ENCODE results near the gene KDM4D. TPM values are rescaled to one million over a fixed set of nuclear protein-coding genes. Genes with fewer than 3 reads are reported as not detected.
"Not testable (repeated sequence)": the region's sequence is repeated elsewhere in the genome, so short reads cannot be mapped to it uniquely, and the experiment has no call there.

KDM4D gene
- 1 to 10 TPM; 1.9 to 2.7 (median 2.2) TPM for polyA plus RNA-seq (ENCODE audit: insufficient read length in 4 of 4)

DNA sequence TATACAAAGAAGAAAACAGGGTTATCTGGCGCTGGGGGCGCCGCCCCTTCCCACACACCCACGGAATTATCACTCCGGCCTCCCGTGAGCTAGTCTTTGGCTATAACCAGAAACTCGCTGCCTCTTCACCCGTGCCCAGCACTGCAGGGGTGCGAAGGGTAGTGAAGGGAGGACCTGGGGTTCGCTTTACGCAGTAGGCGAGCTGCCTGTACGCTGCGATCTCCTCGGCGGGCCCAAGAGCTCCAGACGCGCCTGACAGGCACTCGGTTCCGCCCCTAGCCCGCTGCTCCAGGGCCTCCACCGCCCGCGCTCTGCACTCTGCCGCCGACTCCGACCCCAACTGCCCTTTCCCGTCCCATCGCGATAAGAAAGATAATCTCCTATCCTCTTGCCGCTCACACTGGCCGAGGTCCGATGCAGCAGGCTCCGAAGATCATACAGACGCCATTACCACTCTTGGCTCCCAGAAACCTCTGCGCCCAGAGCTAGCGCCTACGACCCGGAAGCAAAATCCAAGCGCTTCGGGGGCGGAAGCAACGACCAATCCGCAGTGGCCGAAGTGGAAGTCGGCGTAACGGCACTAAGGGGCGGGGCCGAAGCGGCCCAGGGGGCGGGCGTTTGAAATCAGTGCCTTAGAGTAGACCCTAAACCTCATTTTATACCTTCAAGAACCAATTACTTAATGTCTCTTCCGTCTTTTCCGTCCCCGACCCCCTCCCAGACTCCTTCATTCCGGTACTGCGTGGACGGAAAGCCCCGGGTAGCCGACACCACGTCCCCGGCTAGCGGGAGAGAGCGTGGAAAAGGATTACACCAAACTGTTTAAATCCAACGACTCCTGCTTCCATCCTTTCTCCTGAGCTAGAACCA lies at the start of gene KDM4D, which contains the start of gene CWC15:
TSS of gene KDM4D (plus strand) at position 611 of the 870 bp plus-strand sequence. CDS start 23,664 bp downstream, outside the sequence.
TSS of gene CWC15 (minus strand) at position 458 of the 870 bp plus-strand sequence. CDS start 1,371 bp downstream, outside the sequence.
- peak; percentile 88 to 96 (median 92) for DNase-seq (ENCODE audit: low read depth in 4 of 4, low spot score in 2 of 4)

DNA sequence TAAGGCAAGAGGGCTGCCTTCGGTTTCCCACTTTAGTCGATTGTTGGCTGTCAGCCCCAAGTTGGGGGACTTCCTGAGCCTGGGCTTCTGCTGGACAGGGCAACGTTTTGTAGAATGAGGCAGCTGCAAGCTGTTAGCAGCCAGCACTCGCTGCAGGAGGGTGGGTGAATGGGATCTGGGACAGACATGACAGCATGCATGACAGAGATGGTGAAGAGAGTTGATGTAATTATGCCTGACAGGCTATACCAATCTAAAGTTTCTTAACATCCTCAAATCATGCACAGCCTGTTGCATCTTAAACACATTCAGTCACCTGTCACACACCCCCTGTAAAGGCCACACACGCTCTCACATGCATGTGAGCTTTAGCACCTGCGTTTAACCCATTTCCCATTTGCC lies 49.3 kb upstream of the KDM4D start:
- DNase-seq (ENCODE audit: low read depth in 4 of 4, low spot score in 2 of 4) = no peak

DNA sequence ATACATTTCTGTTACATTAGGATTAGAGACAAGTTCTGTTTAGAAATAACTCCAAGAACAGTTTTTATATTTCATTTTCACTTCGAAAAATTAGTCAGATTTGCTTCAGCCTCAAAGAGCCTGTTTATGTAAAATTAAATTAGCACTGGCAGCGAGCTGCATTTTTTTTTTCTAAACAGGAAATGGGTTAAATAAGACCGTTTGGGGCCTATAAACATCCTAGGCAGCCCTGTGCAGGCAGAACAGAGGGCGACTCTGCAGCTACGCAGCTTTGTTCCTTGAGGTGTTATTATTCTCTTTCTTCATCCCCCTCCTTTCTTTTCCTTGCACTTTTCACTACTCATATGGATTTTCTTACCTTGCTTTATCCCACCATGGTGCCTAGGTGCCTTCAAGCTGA lies 48.9 kb upstream of the KDM4D start:
- no peak for DNase-seq (ENCODE audit: low read depth in 4 of 4, low spot score in 2 of 4)

DNA sequence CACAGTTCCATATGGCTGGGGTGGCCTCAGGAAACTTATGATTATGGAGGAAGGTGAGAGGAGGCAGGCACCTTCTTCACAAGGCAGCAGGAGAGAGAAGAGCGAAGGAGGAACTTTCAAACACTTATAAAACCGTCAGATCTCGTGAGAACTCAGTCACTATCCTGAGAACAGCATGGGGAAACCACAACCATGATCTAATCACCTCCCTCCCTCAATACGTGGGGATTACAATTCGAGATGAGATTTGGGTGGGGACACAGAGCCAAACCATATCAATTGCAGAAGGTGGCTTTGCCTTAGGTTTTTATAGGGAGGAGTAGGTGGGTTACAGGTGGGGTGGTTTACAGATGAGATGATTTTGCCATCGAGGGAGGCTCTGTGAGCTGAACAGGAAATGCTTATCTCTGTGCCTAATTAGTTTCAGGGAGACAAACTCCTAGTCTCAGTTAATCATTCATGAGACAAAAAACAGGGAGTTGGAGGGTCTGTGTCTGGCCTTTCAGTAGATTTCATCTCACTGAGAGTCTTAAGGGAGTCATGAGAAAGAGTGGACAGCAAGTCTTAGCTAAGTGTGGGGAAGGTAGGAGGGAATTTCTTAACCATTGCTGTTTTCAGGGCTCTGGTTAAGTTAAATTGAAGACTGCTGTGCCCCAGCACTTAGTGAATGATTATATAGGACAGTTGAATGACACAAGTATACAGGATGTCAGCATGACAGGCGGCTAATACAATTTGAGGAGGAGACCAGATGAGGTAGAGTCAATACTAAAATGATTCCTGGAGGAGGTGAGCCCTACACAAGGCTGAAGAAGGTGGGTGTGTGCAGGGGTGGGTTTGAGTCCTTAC lies 47.9 kb upstream of the KDM4D start:
- no peak for DNase-seq (ENCODE audit: low read depth in 4 of 4, low spot score in 2 of 4)

DNA sequence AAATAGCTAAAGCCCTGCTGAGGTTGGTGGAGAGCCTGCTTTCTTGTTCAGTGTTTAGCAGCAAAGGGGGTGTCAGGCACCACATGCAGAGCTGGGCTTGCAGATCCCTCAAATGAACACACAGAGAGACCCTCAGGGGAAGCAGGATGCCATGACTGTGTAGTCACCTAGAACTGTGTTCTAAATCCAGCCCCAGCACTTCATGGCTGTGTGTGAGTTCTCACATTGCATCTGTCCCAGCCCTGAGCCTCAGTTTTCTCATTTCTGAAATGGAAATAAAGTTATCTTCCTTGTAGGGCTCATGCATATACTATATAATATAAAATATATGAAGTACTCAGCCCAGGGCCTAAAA lies 47.3 kb upstream of the KDM4D start:
- DNase-seq (ENCODE audit: low read depth in 4 of 4, low spot score in 2 of 4) = no peak

DNA sequence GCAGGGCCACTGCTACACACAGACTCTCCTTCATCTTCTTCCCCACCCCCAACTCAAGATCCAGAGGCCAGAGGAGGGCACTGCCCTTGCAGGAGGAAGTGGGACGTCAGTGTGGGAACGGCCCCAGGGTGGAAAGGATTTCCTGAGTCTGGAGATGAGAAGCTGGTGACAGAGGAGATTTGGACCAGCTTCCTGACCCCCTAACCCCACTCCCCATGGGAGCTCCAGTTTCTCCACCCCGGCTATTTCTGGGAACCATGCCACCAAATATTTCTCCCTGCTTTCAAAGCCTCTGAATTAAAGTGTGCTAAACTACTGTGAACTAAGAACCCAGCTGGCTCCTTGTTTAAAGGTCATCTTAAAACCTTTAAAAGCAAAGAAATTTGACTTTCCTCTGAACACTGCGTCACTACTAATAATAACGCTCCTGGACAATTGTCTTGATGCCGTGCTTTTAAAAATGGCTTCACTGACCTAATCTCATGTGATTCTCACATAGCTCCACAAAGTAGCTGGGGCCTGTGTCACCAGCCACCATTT lies 46.7 kb upstream of the KDM4D start:
- peak; percentile 68 to 86 (median 84) for DNase-seq (ENCODE audit: low read depth in 4 of 4, low spot score in 2 of 4)

DNA sequence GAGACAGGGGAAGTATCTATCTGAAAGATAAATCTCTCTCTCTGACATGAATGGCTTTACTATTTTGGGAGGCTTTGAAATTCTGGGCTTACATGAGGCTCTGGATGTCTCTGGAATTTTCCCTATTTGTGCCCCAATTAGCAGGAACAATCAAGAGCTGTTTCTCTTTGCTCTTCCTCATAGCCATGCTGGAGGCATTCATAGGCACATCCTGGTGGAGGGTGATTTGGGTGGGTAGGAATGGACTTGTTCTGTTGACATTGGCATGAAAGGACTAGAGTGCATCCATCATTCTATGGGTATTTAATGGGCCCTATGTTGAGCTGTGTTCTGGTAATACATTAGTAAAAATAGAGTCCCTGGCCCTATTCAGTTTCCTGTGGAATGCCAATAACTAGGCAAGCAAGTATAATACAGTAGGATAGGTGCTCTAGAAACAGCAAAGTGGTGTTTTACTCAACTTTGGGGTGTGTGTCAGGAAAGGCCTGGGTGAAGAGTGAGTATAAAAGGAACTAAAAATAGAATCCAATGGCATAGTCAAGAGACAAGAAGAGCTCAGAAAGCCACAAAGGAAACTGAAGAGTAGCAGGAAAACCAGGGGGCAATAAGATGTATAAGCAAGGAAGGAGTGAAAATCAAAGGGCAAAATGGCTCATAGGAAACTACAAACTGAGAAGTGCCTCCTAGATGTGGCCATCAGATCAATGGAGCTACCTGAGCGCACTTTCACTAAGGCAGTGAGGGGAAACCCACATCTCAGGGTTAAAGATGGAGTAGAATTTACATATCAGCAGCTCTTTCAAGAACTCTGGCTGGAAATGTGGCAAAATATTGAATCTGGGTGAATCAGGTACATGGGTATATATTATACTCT lies 45.2 kb upstream of the KDM4D start:
- no peak for DNase-seq (ENCODE audit: low read depth in 4 of 4, low spot score in 2 of 4)

DNA sequence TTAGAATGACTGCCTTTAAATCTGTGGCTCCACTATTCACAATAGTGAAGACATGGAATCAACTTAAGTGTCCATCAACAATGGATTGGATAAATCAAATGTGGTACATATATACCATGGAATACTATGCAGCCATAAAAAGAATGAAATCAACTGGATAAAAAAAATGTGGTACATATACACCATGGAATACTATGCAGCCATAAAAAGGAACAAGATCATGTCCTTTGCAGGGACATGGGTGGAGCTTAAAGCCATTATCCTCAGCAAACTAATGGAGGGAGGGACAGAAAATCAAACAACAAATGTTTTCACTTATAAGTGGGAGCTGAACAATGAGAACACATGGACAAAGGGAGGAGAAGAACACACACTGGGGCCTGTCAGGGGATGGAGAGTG lies 41.4 kb upstream of the KDM4D start:
- not testable (repeated sequence) for DNase-seq (ENCODE audit: low read depth in 4 of 4, low spot score in 2 of 4)

DNA sequence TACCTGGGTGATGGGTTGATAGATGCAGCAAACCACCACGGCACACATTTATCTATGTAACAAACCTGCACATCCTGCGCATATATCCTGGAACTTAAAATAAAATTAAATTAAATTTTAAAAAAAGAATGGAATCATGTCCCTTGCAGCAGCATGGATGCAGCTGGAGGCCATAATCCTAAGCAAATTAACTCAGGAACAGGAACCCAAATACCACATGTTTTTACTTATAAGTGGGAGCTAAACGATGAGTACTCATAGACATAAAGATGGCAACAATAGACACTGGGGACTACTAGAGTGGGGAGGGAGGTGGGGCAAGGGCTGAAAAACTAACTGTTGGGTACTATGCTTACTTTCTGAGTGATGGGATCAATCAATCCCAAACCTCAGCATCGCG lies 41.0 kb upstream of the KDM4D start:
- no peak for DNase-seq (ENCODE audit: low read depth in 4 of 4, low spot score in 2 of 4)

DNA sequence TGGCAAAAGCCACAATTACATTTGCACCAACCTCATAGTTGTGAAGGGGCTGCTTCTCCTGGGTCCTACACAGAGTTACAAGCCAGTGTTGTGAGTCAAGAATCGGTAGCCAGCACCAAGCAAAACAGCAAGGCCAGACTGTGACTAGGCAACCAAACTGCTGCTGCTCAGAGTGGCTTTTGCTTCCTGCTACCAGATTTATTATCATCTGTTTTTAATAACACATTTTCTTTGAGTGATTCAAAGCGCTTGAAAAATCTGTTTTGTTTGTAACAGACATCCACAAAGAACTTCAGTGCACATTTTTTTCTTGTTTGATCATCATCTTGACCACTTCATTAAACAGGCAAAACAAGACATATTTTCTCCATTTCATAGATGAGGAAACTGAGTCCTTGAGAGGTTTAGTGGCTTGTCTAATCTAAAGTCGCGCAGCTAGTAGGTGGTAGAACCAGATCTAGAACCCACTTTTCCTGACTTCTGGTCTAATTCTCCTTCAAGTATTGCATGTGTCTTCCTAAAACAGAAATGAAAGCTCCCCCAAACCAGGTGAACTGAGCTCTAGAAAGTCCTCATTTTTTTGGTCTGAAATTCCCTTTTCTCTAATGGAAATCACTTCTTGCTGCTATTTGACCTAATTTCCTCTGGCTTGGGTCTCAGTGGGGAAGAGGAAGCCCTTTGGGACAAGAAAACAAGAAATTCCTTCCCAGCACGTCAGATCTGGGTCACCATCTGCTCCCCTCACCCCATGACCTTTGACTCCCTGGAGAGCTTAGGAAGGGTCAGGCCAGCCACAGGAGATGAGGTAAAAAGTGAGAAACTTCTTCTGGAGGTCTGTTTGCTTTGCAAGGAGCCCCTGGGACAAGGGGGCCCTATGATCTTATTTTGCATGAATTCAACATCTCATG lies 40.0 kb upstream of the KDM4D start:
- no peak for DNase-seq (ENCODE audit: low read depth in 4 of 4, low spot score in 2 of 4)

DNA sequence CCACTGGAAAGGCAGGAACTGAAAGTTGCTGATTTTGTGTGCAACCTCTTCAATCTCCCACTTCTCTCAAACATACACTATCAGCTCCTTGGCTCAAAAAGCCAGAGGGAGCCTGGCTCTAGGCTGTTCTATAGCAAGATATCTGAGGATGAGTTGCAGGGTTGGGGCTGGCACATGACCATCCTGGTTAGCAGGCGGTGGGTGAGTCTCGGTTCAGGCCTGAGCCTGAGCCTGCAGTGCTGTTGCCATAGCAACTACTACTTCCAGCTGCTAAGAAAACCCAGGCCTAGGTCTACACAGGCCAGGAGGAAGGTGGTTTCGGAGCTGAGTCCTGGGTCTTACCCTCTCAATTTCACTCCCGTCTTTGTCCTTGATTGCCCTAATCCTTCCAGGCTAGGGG lies 39.1 kb upstream of the KDM4D start:
- DNase-seq (ENCODE audit: low read depth in 4 of 4, low spot score in 2 of 4) = no peak

DNA sequence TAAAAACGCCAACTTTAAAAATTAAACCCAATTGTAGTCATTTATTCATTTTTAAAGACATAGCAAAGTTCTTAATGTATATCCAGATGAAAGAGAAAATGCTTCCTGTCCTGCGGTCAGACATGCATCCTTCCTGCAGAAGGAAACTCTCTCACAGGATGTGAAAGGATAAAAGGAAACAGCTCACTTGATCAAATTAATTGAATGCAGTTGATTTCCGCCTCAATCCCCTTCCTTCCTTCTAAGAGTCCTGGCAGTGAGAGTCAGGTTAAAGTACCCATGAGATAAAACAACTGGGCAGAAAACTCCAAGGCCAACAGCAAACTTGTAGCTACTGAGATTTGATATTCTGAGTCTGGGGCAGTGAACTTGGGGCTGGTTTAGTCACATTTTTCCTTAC lies 38.7 kb upstream of the KDM4D start:
- DNase-seq (ENCODE audit: low read depth in 4 of 4, low spot score in 2 of 4) = no peak

DNA sequence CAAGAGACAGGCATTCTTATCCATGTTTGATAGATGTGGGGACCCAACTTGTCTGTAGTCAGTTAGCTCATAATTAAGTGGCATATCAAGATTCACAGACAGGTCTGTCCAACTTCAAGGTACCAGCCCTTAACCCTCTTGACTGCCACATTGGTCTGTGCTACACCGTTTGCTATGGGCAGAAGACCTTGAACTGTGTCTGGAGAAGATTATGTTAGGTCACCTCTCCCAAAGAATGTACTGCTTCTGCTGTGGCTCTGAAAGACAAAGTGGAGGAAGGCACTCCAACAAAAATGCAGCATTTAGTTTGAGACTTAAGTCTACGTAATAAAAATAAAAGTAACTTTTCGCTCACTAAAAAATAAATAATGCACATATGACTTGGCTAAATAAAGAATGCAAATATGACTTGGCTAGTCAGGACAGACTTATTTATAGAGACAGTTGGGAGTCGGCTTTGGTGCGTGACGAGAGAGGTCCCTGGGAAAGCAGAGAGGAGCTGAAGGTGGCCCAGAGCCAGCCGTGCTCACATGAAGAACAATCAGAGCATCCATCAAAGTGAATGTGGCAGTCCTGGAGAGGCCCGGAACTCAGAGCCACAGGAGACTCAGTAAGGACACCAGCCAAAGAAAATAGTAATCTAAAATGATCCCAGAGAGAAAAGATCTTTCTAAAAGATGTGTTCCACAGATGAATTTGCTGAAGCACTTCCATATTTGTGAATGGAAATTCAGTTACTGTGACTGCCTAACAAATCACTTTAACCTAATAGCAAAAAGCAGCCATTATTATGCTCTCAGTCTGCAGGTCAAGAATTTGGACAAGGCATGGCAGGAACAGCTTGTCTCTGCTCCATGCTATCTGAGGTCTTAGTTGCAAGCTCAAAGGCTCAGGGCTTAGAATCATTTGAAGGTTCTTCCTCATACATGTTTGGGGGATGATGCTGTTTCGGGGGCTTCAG lies 35.1 kb upstream of the KDM4D start:
- no peak for DNase-seq (ENCODE audit: low read depth in 4 of 4, low spot score in 2 of 4)

DNA sequence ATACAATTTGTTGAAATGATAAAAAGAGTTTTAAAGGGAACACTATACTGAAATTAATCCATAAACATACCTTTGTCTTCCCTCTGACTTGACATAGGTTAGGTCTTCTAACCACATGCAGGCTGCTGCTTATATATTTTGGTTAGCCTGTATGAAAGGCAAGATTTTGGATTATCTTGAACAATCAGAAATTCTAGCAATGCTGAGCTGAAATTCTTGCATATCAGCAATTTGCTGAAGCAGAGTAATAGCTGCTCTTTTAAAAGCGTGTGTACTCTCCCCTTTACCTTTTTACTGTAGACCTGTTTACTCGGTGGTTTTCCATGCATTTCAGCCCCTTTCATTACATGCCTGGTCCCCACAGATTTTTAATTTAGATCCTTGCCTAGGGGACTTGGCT lies 34.2 kb upstream of the KDM4D start:
- DNase-seq (ENCODE audit: low read depth in 4 of 4, low spot score in 2 of 4) = no peak

DNA sequence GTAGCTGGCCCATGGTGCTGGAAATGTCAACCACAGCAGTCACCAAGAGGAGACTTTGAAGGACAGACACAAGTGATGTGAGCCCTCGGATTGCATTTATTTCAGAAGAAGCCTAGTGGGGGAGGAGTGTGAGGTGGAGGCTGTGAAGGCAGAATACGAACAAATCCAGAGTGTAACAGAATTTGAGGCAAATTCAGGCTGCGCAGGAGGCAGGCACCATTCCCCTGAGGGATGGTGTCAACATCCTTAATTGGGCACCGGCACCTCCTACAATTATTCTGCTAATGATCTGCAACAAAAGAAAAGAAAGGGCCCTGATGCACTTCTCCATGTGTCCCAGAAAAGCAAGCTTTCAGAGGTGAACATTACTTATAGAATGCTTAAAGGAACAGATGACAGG lies 32.4 kb upstream of the KDM4D start:
- DNase-seq (ENCODE audit: low read depth in 4 of 4, low spot score in 2 of 4) = no peak

DNA sequence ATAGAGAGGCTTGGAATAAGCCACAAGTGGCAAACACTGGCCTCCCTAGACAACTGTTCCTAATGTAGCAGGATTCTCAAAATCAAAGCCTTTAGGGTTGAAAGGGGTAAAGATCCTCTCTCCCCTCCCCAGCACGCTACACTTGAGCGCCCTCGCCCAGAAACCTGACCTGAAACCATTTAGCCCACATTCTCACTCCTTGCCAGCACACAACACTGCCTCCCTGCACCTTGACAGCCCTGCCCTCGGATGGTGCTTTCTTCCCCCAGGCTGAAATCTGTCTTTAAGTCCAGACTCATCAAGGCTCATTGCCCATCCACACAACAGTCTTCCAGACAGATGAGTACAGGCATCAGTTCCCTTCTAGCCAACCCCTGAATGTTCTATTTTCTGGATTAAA lies 26.7 kb upstream of the KDM4D start:
- DNase-seq (ENCODE audit: low read depth in 4 of 4, low spot score in 2 of 4) = no peak

DNA sequence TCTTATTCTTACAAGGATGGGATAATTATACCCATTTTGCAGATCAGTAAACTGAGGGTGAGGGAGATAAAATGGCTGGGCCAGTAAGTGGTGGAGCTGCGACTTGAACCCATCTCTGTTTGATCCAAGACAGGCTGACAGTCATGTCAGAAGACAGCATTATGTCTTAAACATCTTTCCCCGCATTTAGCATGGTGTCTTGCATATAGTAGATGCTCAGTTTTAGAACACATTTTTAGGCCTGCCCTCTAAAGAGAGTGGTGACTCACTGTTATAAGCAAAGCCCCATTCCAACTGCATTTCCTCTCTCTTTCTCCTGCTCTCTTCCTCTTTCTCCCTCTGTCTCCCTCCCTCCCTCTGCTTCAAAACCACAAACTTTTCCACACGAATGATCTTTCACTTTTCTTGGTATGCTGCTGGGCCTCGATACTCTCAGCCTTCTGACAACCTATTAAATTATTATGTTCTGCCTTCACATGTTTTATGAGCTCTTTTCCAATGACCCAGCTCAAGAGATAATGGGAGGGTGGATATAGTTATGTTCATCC lies 25.4 kb upstream of the KDM4D start:
- no peak for DNase-seq (ENCODE audit: low read depth in 4 of 4, low spot score in 2 of 4)

DNA sequence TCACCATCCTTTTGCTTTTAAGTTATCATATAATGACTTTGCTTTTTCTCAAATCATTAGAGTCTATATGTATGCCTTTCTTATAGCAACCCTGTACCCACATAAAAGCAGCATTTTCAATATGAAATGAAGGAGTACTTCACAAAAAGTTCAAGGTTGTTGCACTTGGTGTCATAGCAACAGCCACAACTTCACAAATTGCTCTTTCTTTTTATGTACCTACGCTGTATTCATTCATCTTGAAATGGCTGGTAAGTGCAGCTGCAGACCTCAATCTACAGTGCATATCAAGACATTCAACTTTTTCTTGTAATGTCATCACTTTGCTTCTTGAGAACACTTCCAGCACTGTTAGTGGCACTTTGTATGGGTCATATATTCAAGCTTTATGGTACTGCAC lies 18.8 kb upstream of the KDM4D start:
- no peak for DNase-seq (ENCODE audit: low read depth in 4 of 4, low spot score in 2 of 4)

All from left renal cortex interstitium (tissue), 4 donors.